Hematopoietic multipotent progenitor cell treated with erythropoietin and hydrocortisone succinate and interleukin-3 and kit ligand, for 6 days (in vitro differentiated cells): ENCODE data around the gene AIRE.

Source experiments
- DNase-seq: peaks from one replicate; pipeline ENCODE4 v3.0.0-alpha.2; 2015

Gene AIRE

GRCh38 chr21:44291936-44292811 is 6.5 kb downstream of the AIRE start:
- no peak for DNase-seq

GRCh38 chr21:44292812-44293195 is 7.1 kb downstream of the AIRE start:
- no peak for DNase-seq

GRCh38 chr21:44293551-44294231 is 8.0 kb downstream of the AIRE start:
- peak; percentile 21 for DNase-seq

GRCh38 chr21:44294391-44295162 is 8.9 kb downstream of the AIRE start:
- peak; percentile 62 for DNase-seq

- peak; percentile 23 for DNase-seq
Observed at GRCh38 chr21:44295163-44295573, 9.5 kb downstream of the AIRE start.

- DNase-seq = no peak
Observed at GRCh38 chr21:44295646-44296045, 10.0 kb downstream of the AIRE start.

GRCh38 chr21:44296103-44296519 is 10.4 kb downstream of the AIRE start:
- no peak for DNase-seq

GRCh38 chr21:44296916-44297315 is 11.2 kb downstream of the AIRE start:
- no peak for DNase-seq

GRCh38 chr21:44297525-44298290 is 12.0 kb downstream of the AIRE start:
- DNase-seq = peak; percentile 90

GRCh38 chr21:44298301-44298700 is 12.6 kb downstream of the AIRE start:
- peak; percentile 43 for DNase-seq

GRCh38 chr21:44299085-44299457 is 13.4 kb downstream of the AIRE start:
- DNase-seq = no peak

- DNase-seq = peak; percentile 75
Observed at GRCh38 chr21:44299458-44300261, 14.0 kb downstream of the AIRE start, which contains the start of gene PFKL. Gene PFKL, plus strand, starts transcription at chr21:44300053. Its CDS starts 53 bp downstream, at chr21:44300106.

GRCh38 chr21:44300262-44300959 is 14.7 kb downstream of the AIRE start:
- DNase-seq = peak; percentile 73

- no peak for DNase-seq
Observed at GRCh38 chr21:44301141-44301540, 15.5 kb downstream of the AIRE start.

GRCh38 chr21:44301961-44302406 is 16.3 kb downstream of the AIRE start:
- peak; percentile 17 for DNase-seq

- peak; percentile 28 for DNase-seq
Observed at GRCh38 chr21:44302573-44303401, 17.1 kb downstream of the AIRE start.

GRCh38 chr21:44303490-44303981 is 17.9 kb downstream of the AIRE start:
- no peak for DNase-seq

GRCh38 chr21:44304011-44304616 is 18.4 kb downstream of the AIRE start:
- no peak for DNase-seq

- DNase-seq = peak; percentile 73
Observed at GRCh38 chr21:44304877-44305293, 19.2 kb downstream of the AIRE start.
